IMR-90 (cell line): ENCODE results near the gene SYNGR4.

Experiments used
- CEBPB ChIP-seq: IDR thresholded peaks from 2 replicates; pipeline ENCODE4 v1.6.1; 2012; ENCODE audit warnings: low read depth, low read length, improper control_type of control experiment
- CTCF ChIP-seq: conservative IDR thresholded peaks from 2 replicates; pipeline ENCODE4 v1.5.1; 2012; ENCODE audit warnings: mild to moderate bottlenecking, low read depth, low read length, improper control_type of control experiment
- MAFK ChIP-seq: IDR thresholded peaks from 2 replicates; pipeline ENCODE4 v1.6.1; 2012; ENCODE audit warnings: low read depth, low read length, improper control_type of control experiment
- POLR2A ChIP-seq: IDR thresholded peaks from 2 replicates; pipeline ENCODE4 v1.6.1; 2012; ENCODE audit warnings: mild to moderate bottlenecking, low read depth, low read length
- RAD21 ChIP-seq: IDR thresholded peaks from 2 replicates; pipeline ENCODE4 v1.6.1; 2012; ENCODE audit warnings: low read length, improper control_type of control experiment
- SMC3 ChIP-seq: fragments of 150-350 bp; IDR thresholded peaks from 2 replicates; pipeline ENCODE4 v1.6.1; 2016; ENCODE audit warnings: low read depth, mild to moderate bottlenecking, antibody characterized with exemption, low read length, moderate library complexity

GRCh38 chr19:48424694-48425219, 60.6 kb downstream of the SYNGR4 start:
- TF ChIP-seq CTCF, result no peak
- TF ChIP-seq MAFK, result peak; percentile 28; the same call in 1 of the 2 replicates
- no peak for TF ChIP-seq POLR2A
- TF ChIP-seq SMC3, result no peak
- TF ChIP-seq RAD21, result no peak
- no peak for TF ChIP-seq CEBPB
